GM23338 (cell line): Measurements from ENCODE around the gene XYLT1. TPM values are rescaled to one million over a fixed set of nuclear protein-coding genes. Genes with fewer than 3 reads are reported as not detected.

Experiments used
- ATAC-seq: fragments of 200-7000 bp; cut with Tn5 transposase; 3 replicates; pipeline ENCODE4 v1.9.1; 2020
- DNase-seq: peaks from one replicate; pipeline ENCODE4 v3.0.0-alpha.2; 2015; ENCODE audit warnings: low spot score
- H2AFZ ChIP-seq: fragments of 200-600 bp; sonication (generic); 2 replicates; pipeline ENCODE4 v1.8.0; 2016; ENCODE audit warnings: antibody characterized with exemption, mild to moderate bottlenecking, moderate library complexity
- H3F3A ChIP-seq: fragments of 200-600 bp; sonication (generic); replicated peaks from 2 replicates; pipeline ENCODE4 v1.8.0; 2017; ENCODE audit warnings: antibody characterized with exemption, mixed run types, low read depth
- H3K27ac ChIP-seq: fragments of 200-600 bp; sonication (generic); 2 replicates; pipeline ENCODE4 v1.6.1; 2016; ENCODE audit warnings: low read depth
- H3K27me3 ChIP-seq: fragments of 200-600 bp; sonication (generic); 2 replicates; pipeline ENCODE4 v1.8.0; 2016; ENCODE audit warnings: mild to moderate bottlenecking, mixed run types, moderate library complexity; ENCODE audit not compliant: insufficient read depth
- H3K36me3 ChIP-seq: fragments of 200-600 bp; sonication (generic); 2 replicates; pipeline ENCODE4 v1.8.0; 2016; ENCODE audit warnings: mild to moderate bottlenecking; ENCODE audit not compliant: insufficient read depth
- H3K4me1 ChIP-seq: fragments of 200-600 bp; sonication (generic); 2 replicates; pipeline ENCODE4 v1.8.0; 2016; ENCODE audit warnings: mild to moderate bottlenecking, moderate library complexity; ENCODE audit not compliant: insufficient read depth
- H3K4me2 ChIP-seq: fragments of 200-600 bp; sonication (generic); 2 replicates; pipeline ENCODE4 v1.7.1; 2017; ENCODE audit warnings: mixed run types
- H3K4me3 ChIP-seq: fragments of 200-600 bp; sonication (generic); 2 replicates; pipeline ENCODE4 v1.6.1; 2016; ENCODE audit warnings: mixed run types
- H3K79me2 ChIP-seq: fragments of 200-600 bp; sonication (generic); replicated peaks from 2 replicates; pipeline ENCODE4 v1.8.0; 2017; ENCODE audit warnings: mild to moderate bottlenecking; ENCODE audit not compliant: insufficient read depth
- H3K9me2 ChIP-seq: fragments of 200-600 bp; sonication (generic); 2 replicates; pipeline ENCODE4 v1.8.0; 2017; ENCODE audit not compliant: insufficient read depth
- H4K20me1 ChIP-seq: fragments of 200-600 bp; sonication (generic); replicated peaks from 2 replicates; pipeline ENCODE4 v1.8.0; 2017; ENCODE audit warnings: mild to moderate bottlenecking; ENCODE audit not compliant: insufficient read depth
- H3K27ac Mint-ChIP-seq: 2 replicates; pipeline ENCODE4 v1.8.0; 2020; ENCODE audit warnings: inconsistent platforms, mild to moderate bottlenecking, moderate library complexity, mixed read lengths
- H3K27me3 Mint-ChIP-seq: 3 replicates; pipeline ENCODE4 v1.8.0; 2022; ENCODE audit warnings: low read depth, mild to moderate bottlenecking, moderate library complexity, mixed read lengths, inconsistent platforms; ENCODE audit not compliant: insufficient read depth, poor library complexity
- H3K36me3 Mint-ChIP-seq: 3 replicates; pipeline ENCODE4 v1.8.0; 2021; ENCODE audit warnings: low read depth, mild to moderate bottlenecking, inconsistent platforms, moderate library complexity, mixed read lengths
- H3K4me1 Mint-ChIP-seq: 3 replicates; pipeline ENCODE4 v1.8.0; 2020; ENCODE audit warnings: mild to moderate bottlenecking, inconsistent platforms, mixed read lengths
- H3K4me3 Mint-ChIP-seq: 3 replicates; pipeline ENCODE4 v1.8.0; 2021; ENCODE audit warnings: moderate library complexity, mild to moderate bottlenecking, inconsistent platforms, mixed read lengths
- H3K9me3 Mint-ChIP-seq: 3 replicates; pipeline ENCODE4 v1.8.0; 2020; ENCODE audit warnings: moderate library complexity, mild to moderate bottlenecking, inconsistent platforms, mixed read lengths
- CREB1 ChIP-seq: fragments of 250-450 bp; sonication (Bioruptor Pico); IDR thresholded peaks from 2 replicates; pipeline ENCODE4 v1.5.0; 2020; ENCODE audit warnings: low read depth, mild to moderate bottlenecking, moderate library complexity
- CTCF ChIP-seq, 2 experiments: fragments of 200-600 bp in 1 of 2; sonication (generic) in 1 of 2; conservative IDR thresholded peaks; 2 replicates each; pipeline versions ENCODE4 v1.5.1 to v1.6.1; 2016 to 2017; ENCODE audit warnings: antibody characterized with exemption in 2 of 2, low read depth in 2 of 2, mild to moderate bottlenecking in 2 of 2, moderate library complexity in 1 of 2
- ETS1 ChIP-seq: IDR thresholded peaks from 2 replicates; pipeline ENCODE4 v1.6.1; 2016; ENCODE audit warnings: antibody characterized with exemption
- EZH2 ChIP-seq: fragments of 200-600 bp; sonication (generic); IDR thresholded peaks from one replicate; pipeline ENCODE4 v1.8.0; 2017; ENCODE audit warnings: antibody characterized with exemption, mild to moderate bottlenecking, low read depth; ENCODE audit not compliant: unreplicated experiment
- EZH2phosphoT487 ChIP-seq: fragments of 200-600 bp; sonication (generic); IDR thresholded peaks from one replicate; pipeline ENCODE4 v1.8.1; 2018; ENCODE audit warnings: antibody characterized with exemption; ENCODE audit not compliant: unreplicated experiment
- JUNB ChIP-seq: IDR thresholded peaks from one replicate; pipeline ENCODE4 v1.6.1; 2016; ENCODE audit warnings: antibody characterized with exemption; ENCODE audit not compliant: unreplicated experiment
- NANOG ChIP-seq: IDR thresholded peaks from 2 replicates; pipeline ENCODE4 v1.6.1; 2016; ENCODE audit warnings: antibody characterized with exemption, borderline replicate concordance
- POLR2AphosphoS5 ChIP-seq: IDR thresholded peaks from 2 replicates; pipeline ENCODE4 v1.6.1; 2016; ENCODE audit warnings: antibody characterized with exemption, low read depth
- STAT1 ChIP-seq: IDR thresholded peaks from one replicate; pipeline ENCODE4 v1.6.1; 2016; ENCODE audit warnings: antibody characterized with exemption; ENCODE audit not compliant: unreplicated experiment
- ZNF114 ChIP-seq: fragments of 250-450 bp; sonication (Bioruptor Pico); IDR thresholded peaks from 2 replicates; pipeline ENCODE4 v1.5.0; 2020; ENCODE audit warnings: mild to moderate bottlenecking, moderate library complexity
- ZNF331 ChIP-seq: fragments of 250-450 bp; sonication (Bioruptor Pico); IDR thresholded peaks from 2 replicates; pipeline ENCODE4 v1.5.0; 2020; ENCODE audit warnings: low read depth, mild to moderate bottlenecking, moderate library complexity
- ZNF462 ChIP-seq: fragments of 250-450 bp; sonication (Bioruptor Pico); IDR thresholded peaks from 2 replicates; pipeline ENCODE4 v1.5.0; 2020; ENCODE audit warnings: mild to moderate bottlenecking, moderate library complexity
- polyA plus RNA-seq: library from polyadenylated mRNA; unstranded; fragments of >200 nt; fragmentation: Nextera tagmentation; extraction: Ambion mirVana; gene quantifications from 2 replicates; pipeline ENCODE4 v1.2.1, GENCODE V29; 2016
- total RNA-seq: library from RNA; depleted of rRNA; stranded (reverse); fragments of >200 nt; shearing (Covaris generic); gene quantifications from 2 replicates; pipeline ENCODE4 v1.2.3, GENCODE V29; 2014

The XYLT1 gene
- total and polyA plus RNA-seq, 2 experiments from 2014 or later: 3.5 to 24.7 TPM

GRCh38 chr16:17412791-17413190, 58.0 kb downstream of the XYLT1 start (continued):
- TF ChIP-seq CTCF (conservative IDR thresholded peaks at IDR 0.05; ENCODE audit: low read depth in 2 of 2) (no peak), ZNF114 (CRISPR knock-in tag) (no peak)

GRCh38 chr16:17412221-17412620, 58.5 kb downstream of the XYLT1 start:
- Histone ChIP-seq H3K36me3 (no peaks in the 10 kb centered on the region), H4K20me1 (no peaks in the 10 kb centered on the region), H3K27ac (peak overlapping the region; percentile 29; the same call in 1 of the 2 replicates), H3F3A (no peaks in the 10 kb centered on the region), H3K4me2 (no peak overlapping the region; the same call in 1 of the 2 replicates), H3K9me2 (peaks cover 6% of the 10 kb centered on the region; the same call in 1 of the 2 replicates), H2AFZ (no peak overlapping the region), H3K4me1 (peaks cover 15% of the 10 kb centered on the region), H3K79me2 (peaks cover 61% of the 10 kb centered on the region), H3K27me3 (no peaks in the 10 kb centered on the region), H3K4me3 (no peak overlapping the region)
- DNase-seq (peak; percentile 79), ATAC-seq (no peak)
- H3K4me3 Mint-ChIP-seq: no peak overlapping the region
- H3K36me3 Mint-ChIP-seq: peaks cover 15% of the 10 kb centered on the region
- peaks cover 31% of the 10 kb centered on the region for H3K4me1 Mint-ChIP-seq
- H3K27me3 Mint-ChIP-seq: peaks cover 8% of the 10 kb centered on the region
- peaks cover 4% of the 10 kb centered on the region; the same call in 2 of the 3 replicates for H3K9me3 Mint-ChIP-seq
- H3K27ac Mint-ChIP-seq: peak overlapping the region; percentile 7
- no peak for TF ChIP-seq EZH2phosphoT487
- no peak for TF ChIP-seq EZH2
- no peak for TF ChIP-seq NANOG
- no peak for TF ChIP-seq JUNB
- no peak for TF ChIP-seq ETS1
- no peak for TF ChIP-seq POLR2AphosphoS5
- TF ChIP-seq ZNF114 (CRISPR knock-in tag): no peak
- TF ChIP-seq CREB1 (CRISPR knock-in tag): no peak
- no peak for TF ChIP-seq CTCF (conservative IDR thresholded peaks at IDR 0.05; ENCODE audit: low read depth in 2 of 2)
- no peak for TF ChIP-seq ZNF331
- TF ChIP-seq STAT1: no peak
- no peak for TF ChIP-seq ZNF462
